GM18858 (cell line): ENCODE results near the gene KLLN.
A peak's percentile ranks its signal among the peaks of the same experiment; 100 is the strongest.
"Not testable (repeated sequence)": the region's sequence is repeated elsewhere in the genome, so short reads cannot be mapped to it uniquely, and the experiment has no call there.

Experiments
- ATAC-seq: cut with Tn5 transposase; IDR thresholded peaks from one replicate; pipeline ENCODE4 v1.9.1; 2021; ENCODE audit not compliant: unreplicated experiment

The KLLN gene

GRCh38 chr10:87842776-87843497 lies 20.4 kb downstream of the KLLN start:
- ATAC-seq, result no peak

- ATAC-seq, result no peak
Measured at GRCh38 chr10:87842220-87842641, 21.1 kb downstream of the KLLN start.

GRCh38 chr10:87841186-87841585 lies 22.1 kb downstream of the KLLN start:
- ATAC-seq, result no peak

- ATAC-seq, result no peak
Measured at GRCh38 chr10:87838650-87839049, 24.7 kb downstream of the KLLN start.

- ATAC-seq, result no peak
Measured at GRCh38 chr10:87837445-87837844, 25.9 kb downstream of the KLLN start.

GRCh38 chr10:87836098-87836497 lies 27.2 kb downstream of the KLLN start:
- ATAC-seq, result no peak

- no peak for ATAC-seq
Measured at GRCh38 chr10:87829986-87830729, 33.2 kb downstream of the KLLN start.

GRCh38 chr10:87829051-87829450 lies 34.3 kb downstream of the KLLN start:
- not testable (repeated sequence) for ATAC-seq

GRCh38 chr10:87827681-87828080 lies 35.7 kb downstream of the KLLN start:
- no peak for ATAC-seq

- no peak for ATAC-seq
Measured at GRCh38 chr10:87826653-87827052, 36.7 kb downstream of the KLLN start.

GRCh38 chr10:87819289-87819585 lies 44.1 kb downstream of the KLLN start:
- no peak for ATAC-seq

- peak; percentile 36 for ATAC-seq
Measured at GRCh38 chr10:87818505-87819288, 44.6 kb downstream of the KLLN start.

GRCh38 chr10:87817609-87818504 lies 45.5 kb downstream of the KLLN start, which contains the start of gene ATAD1:
Gene ATAD1 (minus strand): TSS chr10:87818226. CDS start chr10:87814599, 3,627 bp downstream.
- ATAC-seq, result peak; percentile 60

GRCh38 chr10:87816898-87817608 lies 46.3 kb downstream of the KLLN start:
- ATAC-seq, result no peak

GRCh38 chr10:87816163-87816897 lies 47.0 kb downstream of the KLLN start:
- ATAC-seq, result no peak
